Activated T-cell treated with anti-CD3 and anti-CD28 coated beads, Interleukin-2, amount 50 U/mL, for 1 hour (primary cell): ENCODE measurements around the gene HACL1.
"Not testable (repeated sequence)": the region's sequence is repeated elsewhere in the genome, so short reads cannot be mapped to it uniquely, and the experiment has no call there.

Source experiments
- DNase-seq: peaks from one replicate; pipeline ENCODE4 v3.0.0-alpha.2; 2020

The HACL1 gene

DNA sequence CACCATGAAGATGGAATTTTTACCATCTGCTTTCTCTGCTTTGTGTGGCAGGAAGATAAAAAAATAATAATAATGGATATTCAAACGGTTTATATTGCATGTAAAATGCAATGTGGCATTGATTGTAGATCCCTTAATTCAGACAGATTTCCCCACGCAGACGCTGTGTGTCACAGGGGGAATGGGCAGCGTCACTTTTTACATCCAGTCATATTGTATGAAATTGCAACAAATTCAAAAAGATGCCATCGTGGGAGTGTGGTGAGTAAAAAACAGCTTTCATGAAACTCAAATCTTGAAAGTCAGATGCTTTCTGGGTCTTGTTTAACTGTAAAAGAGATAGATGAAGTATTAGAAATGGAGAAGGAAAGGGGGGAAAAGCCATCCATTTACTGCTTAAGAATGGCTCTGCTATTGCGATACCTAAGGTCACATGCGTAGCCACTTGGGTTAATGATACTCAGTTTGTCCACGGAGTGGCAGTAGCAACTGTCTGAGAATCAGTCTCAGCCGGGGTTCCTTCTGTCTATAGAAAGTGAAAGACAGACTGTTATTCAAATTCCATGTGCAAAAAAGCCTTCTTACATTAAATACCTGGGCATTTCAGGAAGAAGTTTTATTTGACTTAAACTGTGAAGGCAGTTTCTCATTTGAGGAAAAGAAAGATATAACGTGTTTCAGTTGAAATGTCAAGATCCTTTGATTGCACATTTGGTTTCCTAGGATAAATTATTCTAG lies 28.7 kb upstream of the HACL1 start:
- DNase-seq: no peak

DNA sequence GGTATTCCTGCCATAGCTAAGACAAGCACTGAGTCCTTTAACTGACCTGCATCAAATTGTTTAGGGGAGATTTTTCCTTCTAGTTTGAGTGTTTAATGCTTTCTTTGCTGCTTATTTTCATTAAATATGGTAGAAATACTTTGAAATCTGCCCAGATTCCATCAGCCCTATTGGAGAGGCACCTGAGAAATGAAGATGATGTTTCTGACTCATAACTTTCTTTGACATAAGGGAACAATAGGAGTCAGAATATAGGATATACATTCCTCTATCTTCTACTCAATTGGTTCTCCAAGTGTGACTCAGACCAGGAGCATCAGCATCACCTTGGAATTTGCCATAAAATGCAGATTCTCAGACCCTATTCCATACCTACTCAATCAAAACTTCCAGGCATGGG lies 27.6 kb upstream of the HACL1 start:
- DNase-seq: no peak

DNA sequence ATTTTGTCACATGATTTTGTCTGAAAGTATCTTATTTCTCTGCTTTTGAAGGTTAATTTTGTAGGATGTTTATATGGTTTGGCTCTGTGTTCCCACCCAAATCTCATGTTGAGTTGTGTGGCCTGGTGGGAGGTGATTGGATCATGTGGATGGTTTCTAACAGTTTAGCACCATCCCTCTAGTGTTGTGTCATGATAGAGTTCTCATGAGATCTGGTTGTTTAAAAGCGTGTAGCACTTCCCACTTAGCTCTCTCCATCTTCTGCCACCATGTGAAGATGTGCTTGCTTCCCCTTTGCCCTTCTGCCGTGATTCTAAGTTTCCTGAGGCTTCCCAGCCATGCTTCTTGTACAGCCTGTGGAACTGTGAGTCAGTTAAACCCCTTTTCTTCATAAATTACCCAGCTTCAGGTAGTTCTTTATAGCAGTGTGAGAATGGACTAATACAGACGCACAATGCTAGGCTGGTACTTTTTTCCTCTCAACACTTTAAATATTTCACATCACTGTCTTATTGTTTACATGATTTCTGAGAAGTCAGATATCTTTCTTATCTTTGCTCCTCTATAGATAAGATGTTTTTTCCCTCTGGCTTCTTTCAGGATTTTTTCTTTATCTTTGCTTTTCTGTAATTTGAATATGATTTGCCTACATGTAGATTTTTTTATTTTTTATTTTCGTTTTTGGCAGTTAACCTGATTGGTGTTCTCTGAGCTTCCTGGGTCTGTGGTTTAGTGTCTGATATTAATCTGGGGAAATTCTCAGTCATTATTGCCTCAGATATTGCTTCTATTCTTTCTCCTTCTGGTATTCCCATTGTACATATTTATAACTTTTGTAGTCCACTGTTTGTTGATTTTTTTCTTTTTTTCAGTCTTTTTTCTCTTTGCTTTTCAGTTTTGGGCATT lies 22.4 kb upstream of the HACL1 start:
- DNase-seq: no peak

- not testable (repeated sequence) for DNase-seq
Measured at GRCh38 chr3:15619659-15620464, 18.5 kb upstream of the HACL1 start.

DNA sequence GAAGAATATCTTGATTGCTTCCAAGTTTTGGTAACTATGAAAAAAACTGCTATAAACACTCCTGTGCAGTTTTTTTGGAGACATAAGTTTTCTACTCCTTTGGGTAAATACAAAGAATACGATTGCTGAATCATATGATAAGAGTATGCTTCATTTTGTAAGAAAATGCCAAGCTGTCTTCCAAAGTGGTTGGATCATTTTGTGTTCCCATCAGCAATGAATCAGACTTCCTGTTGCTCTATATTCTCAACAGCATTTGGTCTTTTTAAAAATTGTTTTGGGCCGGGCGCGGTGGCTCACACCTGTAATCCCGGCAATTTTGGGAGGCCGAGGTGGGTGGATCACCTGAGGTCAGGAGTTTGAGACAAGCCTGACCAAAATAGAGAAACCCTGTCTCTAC lies 14.7 kb upstream of the HACL1 start:
- no peak for DNase-seq

- no peak for DNase-seq
Measured at GRCh38 chr3:15614958-15615357, 13.6 kb upstream of the HACL1 start.

GRCh38 chr3:15612001-15612400 lies 10.6 kb upstream of the HACL1 start:
- no peak for DNase-seq

GRCh38 chr3:15611018-15611417 lies 9.6 kb upstream of the HACL1 start:
- DNase-seq: no peak

DNA sequence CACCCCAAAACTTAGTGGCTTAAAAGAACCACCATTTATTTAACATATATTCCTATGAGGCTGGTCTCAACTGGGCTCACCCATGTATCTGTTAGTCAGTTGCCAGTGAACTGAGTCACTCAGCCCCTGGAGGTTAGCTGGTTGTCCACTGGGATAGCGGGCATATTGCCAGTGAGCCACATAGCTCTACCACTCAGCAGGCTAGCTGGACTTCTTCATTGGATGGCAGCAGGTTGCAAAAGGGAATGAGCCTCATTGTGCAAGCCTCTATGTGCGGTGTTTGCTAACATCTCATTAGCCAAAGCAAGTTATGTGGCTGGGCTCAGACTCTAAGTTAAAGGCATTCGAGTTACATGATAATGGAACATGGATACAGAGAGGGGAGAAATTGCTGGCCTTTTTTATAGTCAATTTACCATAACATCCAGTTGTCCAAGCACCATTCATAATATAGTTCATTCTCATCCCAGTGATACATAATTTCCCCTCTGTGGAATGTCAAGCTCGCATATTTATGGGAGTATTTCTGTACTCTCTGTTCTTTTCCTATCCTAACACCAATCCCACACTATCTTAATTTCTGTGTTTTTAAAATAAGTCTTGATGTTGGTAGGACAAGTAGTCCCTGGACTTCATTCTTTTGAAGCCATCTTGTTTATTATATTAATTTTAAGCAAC lies 8.9 kb upstream of the HACL1 start:
- no peak for DNase-seq

DNA sequence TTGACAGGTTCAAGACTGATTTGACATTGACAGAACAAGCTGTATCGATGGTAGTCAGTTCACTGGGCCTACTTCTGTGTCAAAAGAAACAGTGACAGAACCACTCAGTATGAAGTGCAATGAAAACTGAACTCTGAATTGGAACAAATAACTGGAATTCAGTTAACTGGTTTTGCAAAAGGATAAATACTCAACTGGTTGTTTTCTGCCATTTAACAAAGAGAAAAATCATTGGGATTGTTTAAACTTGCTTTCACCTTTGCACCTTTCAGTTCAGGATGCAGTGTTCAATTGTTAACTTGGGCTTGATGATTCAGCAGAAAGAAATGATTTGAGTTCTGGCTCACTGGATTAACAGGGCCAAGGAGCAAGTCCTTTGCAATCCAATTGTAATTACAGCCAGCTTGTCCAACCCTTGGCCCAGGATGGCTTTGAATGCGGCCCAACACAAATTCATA lies 5.1 kb upstream of the HACL1 start:
- DNase-seq: no peak

DNA sequence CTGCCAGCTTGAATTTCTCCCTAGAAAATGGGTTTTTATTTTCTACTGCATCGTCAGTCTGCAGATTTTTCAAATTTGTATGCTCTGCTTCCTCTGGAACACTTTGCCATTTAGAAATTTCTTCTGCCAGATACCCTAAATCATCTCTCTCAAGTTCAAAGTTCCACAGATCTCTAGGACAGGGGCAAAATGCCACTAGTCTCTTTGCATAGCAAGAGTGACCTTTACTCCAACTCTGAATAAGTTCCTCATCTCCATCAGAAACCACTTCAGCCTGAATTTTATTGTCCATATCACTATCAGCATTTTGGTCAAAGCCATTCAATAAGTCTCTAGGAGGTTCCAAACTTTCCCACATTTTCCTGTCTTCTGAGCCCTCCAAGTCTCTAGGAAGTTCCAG lies 3.2 kb upstream of the HACL1 start:
- DNase-seq: not testable (repeated sequence)

DNA sequence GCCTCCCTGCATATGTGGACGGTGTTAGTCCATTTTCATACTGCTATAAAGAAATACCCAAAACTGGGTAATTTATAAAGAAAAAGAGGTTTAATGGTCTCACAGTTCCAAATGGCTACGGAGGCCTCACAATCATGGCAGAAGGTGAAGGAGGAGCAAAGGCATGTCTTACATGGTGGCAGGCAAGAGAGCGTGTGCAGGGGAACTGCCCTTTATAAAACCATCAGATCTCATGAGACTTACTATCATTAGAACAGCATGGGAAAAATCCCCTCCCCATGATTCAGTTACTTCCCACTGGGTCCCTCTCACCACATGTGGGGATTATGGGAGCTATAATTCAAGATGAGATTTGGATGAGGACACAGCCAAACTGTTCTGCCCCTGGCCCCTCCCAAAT lies 1.4 kb upstream of the HACL1 start:
- DNase-seq: not testable (repeated sequence)

GRCh38 chr3:15602146-15602536 lies 772 bp upstream of the HACL1 start:
- DNase-seq: no peak

GRCh38 chr3:15601046-15601398 lies 347 bp downstream of the HACL1 start:
- no peak for DNase-seq

DNA sequence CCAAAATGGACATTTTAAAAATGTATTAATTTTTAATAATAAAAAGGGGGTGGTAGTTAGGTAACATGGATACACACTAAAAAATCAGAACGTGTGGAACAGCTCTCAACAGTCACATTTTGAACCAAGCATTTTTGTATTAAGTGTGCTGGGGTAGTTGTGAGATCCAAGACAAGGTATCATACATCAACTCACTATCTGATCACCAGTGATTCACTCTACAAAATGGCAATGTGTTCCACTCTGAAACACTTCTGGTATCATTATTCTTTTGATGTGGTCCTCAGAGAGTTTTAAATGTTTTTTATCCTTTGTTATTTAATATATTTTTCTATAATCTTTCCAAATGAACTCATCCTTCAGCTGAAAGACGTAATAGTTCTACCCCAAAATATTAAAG lies 5.4 kb downstream of the HACL1 start:
- no peak for DNase-seq

DNA sequence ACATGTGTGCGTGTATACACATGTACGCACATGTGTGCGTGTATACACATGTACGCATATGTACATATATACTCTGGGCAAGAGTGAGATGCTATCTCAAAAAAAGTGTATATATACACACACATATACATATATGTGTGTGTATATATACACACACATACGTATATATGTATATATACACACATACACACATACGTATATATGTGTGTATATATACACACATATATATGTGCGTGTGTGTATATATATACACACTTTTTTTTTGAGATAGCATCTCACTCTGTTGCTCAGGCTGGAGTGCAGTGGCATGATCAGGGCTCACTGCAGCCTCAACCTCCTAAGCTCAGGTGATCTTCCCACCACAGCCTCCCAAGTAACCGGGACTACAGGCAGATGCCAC lies 8.4 kb downstream of the HACL1 start:
- DNase-seq: no peak

DNA sequence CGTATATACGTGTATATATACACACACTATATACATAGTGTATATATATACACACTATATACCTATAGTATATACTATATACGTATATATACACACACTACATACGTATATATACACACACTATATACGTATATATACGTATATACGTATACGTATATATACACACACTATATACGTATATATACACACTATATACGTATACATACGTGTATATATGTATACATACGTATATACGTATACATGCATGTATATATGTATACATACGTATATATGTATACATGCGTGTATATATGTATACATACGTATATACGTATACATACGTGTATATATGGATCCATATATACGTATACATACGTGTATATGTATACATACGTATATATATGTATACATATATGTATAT lies 9.4 kb downstream of the HACL1 start:
- DNase-seq: no peak

DNA sequence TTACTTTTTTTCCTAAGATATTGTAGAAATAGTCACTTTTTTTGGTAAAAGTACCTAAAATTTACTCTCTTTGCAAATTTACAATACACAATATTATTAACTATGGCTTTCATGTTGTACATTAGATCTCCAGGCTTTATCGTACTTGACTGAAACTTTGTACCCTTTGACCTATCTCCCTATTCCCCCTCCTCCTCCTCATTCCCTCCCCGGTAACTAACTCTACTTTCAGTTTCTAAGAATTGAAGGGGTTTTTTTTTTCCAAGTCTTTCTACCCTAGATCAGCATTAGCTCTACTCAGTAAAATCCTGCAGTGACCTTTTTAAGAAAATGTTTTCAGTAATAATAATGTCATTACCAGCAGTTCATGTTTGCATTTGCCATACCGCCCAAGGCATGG lies 10.1 kb downstream of the HACL1 start:
- no peak for DNase-seq

DNA sequence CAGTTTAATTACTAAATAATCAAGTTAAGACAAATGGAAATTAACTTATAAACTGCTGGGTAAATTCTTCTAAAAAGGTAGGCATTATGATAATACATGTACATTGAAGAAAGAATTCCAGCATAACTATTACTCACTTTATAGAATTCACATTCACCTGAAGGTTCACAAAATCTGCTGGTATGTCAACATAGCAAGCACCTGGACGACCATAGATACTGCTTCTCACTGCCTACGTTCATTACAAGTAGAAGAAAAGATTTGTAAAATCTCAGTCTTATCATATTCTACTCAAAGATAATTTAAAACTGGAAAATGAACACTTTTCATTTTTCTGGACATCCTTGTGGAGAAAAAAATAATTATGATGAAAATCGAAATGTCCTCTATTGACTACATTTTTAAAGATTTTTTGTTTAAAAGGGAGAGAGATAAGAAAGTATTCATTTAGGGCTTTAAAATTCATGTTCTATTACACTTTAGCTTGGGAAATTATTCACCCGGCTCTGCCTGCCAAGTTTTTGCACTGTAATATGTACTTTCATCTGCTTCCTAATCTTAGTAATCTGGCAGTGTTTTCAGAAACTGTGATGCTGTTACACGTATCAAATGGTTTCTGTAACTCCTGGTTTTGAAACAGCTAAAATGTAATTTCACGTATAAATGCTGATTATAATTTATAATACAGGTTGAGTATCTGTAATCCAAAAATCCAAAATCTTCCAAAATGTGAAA lies 16.1 kb downstream of the HACL1 start:
- DNase-seq: no peak

DNA sequence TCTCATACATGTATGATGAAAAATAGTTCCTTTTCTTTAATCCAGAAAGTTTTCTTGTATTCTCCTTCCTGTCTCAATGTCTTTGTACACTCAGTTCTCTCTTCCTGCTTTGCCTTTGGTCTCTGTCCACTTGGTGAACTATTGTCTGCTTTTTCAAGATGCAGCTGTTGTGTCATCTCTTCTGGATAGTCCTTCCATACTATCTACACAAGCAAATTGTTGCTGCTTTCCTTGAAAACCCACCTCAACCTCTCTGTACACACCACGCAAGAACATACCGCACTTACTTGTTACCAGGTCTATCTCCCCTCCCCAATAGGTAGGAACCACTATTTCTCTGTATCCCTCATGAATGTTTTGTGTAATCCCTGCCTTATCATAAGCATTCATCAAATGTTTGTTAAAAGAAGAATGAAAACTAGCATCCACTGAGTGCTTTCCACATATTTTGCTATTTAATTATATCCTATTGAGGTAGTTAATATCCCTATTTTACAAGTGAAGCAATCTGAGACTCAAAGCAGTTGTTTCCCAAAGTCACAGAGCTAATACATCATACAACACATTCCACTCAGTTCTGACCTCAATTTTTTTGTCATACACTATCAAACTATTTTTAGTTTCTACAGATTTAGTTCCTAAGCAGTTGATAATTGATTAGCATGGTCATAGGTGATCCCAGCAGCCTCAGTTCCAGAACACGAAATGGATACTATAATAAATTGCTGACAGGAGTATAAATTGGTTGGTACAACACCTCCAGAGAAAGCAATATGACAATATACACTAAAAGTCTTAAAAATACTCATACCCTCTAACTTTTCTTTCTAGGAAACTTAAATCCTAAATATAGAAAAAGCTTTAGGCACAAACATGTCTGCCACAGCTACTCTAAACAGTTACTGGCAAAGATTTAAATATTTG lies 19.6 kb downstream of the HACL1 start:
- DNase-seq: no peak

DNA sequence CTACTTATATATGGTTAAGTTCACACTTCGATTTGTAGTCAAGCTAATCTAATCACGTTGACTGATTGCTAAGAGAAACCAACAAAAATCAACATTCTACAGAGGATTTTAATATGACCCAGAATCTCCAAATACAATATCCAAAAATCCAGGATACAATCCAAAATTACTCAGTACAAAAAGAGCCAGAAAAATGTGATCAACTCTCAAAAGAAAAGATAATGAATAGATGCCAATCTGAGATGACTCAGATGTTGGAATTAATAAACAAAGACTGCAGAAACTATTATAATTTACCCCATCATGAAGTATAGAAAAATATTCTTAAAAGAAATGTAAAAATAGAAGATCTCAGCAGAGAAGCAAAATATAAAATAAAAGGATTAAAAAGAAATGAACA lies 22.3 kb downstream of the HACL1 start:
- no peak for DNase-seq
